Glomerular visceral epithelial cell (primary cell): ENCODE results near the gene TPSG1.
"Not testable (repeated sequence)": the region's sequence is repeated elsewhere in the genome, so short reads cannot be mapped to it uniquely, and the experiment has no call there.

ENCODE experiments used
- DNase-seq: peaks from one replicate; pipeline ENCODE4 v3.0.0-alpha.2; 2016; ENCODE audit errors: extremely low spot score

TPSG1 gene

DNA sequence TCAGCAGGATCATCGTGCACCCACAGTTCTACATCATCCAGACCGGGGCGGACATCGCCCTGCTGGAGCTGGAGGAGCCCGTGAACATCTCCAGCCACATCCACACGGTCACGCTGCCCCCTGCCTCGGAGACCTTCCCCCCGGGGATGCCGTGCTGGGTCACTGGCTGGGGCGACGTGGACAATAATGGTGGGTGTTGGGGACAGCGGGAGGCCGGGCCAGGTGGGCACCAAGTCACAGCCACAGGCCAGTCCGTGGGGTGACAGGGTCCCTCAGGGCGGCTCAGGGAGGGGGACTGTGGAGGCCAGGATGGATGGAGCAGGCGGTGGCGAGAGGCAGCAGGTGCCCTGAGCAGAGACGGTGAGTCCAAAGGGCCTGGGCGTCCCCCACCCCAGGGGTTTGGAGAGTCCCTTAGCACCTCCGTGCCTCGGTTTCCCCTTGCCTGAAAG is 31.8 kb upstream of the TPSG1 start:
- DNase-seq: no peak

DNA sequence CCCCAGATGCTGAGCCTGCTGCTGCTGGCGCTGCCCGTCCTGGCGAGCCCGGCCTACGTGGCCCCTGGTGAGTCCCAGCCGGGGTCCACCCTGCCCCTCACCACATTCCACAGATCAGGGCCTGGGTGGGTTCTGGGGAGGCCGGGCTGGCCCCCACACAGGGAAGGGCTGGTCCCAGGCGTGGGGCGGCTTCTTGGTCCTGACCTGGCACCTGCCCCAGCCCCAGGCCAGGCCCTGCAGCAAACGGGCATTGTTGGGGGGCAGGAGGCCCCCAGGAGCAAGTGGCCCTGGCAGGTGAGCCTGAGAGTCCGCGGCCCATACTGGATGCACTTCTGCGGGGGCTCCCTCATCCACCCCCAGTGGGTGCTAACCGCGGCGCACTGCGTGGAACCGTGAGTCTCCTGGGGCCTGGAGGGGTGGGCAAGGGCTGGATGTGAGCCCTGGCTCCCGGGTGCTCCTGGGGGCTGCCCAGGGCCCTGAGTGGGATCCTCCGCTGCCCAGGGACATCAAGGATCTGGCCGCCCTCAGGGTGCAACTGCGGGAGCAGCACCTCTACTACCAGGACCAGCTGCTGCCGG is 31.3 kb upstream of the TPSG1 start:
- DNase-seq: not testable (repeated sequence)

DNA sequence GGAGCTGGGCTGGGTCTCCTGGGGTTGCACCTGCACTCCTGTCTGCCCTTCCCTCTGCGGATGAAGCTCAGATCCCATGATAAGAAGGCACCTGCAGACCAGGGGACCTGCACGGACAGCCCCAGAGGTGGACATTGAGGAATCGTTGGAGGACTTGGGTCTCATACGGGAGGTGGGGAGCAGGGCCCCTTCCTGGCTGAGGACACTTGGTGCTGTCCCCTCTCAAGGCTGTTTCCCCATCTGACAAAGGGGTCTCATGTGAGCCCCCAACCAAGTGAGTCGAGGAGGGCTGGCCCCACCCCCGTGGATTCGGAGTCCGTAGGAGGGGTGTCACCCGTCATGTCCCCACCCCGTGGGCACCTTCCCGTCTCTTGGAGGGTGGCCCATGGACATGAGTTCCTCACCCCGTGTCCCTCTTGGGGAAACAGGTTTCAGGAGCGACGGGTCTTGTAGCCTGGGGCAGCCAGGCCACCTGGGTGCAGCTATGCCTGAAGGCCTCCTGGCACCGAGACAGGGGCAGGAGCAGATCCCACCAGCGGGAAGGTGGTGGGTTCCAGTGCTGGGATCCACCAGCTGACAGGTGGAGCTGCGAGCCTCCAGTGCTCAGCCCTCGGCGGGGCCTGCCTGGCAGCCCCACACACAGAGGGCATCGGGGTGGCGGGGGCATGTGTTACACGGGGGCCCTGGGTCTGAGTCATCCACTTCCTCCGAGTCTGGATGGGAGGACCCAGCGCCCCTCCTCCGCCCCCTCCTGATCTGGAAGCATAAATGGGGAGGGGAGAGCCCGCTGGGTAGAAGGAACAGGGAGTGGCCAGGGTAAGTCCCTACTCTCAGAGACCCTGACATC is 30.4 kb upstream of the TPSG1 start, which contains the start of gene TPSD1:
TSS of gene TPSD1 (plus strand) at position 794 of the 847 bp plus-strand sequence. CDS start 212 bp downstream, outside the sequence.
- not testable (repeated sequence) for DNase-seq

DNA sequence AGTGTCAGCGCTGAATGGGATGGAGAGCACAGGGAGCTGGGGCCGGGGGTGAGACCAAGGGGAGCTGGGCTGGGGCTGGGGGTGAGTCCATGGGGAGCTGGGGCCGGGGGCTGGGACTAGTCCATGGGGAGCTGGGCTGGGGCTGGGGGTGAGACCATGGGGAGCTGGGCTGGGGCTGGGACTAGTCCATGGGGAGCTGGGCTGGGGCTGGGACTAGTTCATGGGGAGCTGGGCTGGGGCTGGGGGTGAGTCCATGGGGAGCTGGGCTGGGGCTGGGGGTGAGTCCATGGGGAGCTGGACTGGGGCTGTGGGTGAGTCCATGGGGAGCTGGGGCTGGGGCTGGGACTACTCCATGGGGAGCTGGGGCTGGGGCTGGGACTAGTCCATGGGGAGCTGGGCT is 29.8 kb upstream of the TPSG1 start:
- DNase-seq: not testable (repeated sequence)

DNA sequence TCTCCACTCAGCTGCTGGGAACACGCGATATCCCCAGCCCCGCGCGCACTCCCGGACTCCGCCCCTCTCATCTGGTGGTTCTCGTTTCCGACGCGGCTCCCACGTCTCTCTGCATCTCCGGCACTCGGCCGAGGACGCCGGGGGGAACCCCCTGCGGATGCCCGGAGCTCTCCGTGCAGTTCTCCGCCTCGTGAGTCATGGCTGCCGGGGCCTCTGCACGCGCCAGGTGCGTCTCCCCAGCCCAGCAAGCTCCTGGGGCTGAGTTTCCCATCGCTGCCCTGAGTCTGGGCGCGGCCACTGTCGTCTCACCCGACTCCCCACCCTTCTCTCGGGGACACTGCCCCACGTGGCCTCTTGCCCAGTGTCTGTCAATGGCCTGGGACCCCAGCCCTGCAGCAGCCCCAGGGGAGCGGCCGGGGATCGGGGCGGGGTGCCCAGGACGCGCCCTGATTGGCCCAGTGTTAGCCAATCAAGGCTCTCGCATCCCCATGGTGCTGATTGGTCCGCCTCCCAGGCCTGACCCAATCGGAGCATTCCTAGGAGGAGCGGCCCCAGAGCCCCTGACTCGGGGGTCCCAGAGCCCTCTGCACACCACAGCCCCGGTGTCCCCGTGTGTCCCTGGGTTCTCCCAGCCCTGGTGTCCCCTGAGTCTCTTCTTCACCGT is 28.8 kb upstream of the TPSG1 start:
- not testable (repeated sequence) for DNase-seq

DNA sequence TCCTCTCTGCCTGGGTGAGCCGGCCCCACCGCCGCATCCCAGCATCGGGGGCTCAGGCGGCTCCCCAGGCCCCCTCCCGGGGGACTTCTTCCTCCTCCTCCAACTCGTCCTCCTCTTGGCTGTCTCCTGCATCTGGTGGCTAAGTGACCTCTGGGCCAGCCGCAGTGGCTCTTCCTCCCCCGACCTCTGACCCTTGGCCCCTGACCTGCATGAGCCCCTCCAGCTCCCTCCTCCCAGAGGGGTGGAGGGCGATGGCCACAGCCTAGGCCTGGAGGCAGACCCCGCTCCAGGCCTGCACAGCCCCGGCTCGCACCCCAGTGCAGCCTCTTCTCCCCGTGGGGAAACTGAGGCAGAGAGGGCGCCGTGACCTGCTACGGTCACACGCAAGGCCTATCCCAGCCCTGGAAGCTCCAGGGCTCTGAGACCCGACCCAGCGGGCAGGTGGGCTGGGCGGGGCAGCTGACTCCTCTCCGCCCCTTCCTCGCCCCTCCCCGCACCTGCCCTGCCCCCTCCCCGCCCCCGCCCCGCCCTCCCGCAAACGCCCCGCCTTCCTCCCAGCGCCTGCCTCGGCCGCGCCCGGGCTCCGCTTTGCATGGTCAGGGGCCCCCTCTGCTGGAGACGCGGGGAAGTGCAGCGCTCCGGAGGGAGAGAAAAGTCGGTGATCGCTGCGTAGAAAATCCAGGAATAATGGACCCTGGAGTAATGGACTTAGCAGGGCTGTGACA is 24.1 kb upstream of the TPSG1 start:
- not testable (repeated sequence) for DNase-seq

DNA sequence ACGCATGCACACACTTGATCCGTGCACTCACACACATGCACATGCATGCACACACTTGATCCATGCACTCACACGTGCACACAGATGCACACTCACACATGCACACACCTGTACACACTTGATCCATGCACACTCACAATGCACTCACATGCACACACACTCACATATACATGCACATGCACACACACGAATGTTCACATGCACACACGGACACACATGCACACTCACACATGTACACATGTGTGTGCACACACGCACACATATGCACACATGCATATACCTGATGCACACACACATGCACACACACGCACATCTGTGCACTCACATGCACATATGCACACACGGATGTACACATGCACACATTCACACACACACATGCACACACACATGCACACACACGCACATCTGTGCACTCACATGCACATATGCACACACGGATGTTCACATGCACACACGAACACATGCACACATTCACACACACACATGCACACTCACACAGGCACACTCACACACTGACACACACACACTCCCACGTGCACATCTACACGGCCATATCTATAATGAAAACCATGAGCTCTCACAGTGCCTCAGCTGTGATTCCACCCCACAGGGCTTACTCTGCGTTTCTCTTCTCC is 23.0 kb upstream of the TPSG1 start:
- not testable (repeated sequence) for DNase-seq

DNA sequence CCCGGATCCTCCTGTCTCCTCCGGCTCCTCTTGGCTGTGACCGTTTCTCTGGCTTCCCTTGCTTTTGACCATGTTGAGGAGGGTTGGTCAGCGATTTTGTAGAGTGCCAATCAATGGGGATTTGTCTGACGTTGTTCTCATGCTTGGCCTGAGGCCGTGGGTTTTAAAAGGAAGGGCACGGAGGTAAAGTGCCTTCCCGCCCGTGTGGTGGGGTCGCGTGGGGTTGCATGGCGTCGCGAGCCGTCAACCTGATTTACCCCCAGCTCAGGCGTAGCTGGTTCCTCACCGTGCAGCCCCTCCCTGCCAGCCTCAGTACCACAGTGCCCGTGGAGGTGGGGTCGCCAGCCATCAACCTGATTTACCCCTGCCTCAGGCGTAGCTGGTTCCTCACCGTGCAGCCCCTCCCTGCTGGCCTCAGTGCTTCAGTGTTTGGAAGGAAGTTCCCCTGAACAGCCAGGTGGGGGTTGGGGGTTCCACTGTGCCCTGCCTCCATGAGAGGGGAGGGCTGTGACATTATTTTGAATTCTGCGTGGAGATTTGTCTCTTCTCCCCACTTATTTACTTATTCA is 20.5 kb upstream of the TPSG1 start:
- no peak for DNase-seq

DNA sequence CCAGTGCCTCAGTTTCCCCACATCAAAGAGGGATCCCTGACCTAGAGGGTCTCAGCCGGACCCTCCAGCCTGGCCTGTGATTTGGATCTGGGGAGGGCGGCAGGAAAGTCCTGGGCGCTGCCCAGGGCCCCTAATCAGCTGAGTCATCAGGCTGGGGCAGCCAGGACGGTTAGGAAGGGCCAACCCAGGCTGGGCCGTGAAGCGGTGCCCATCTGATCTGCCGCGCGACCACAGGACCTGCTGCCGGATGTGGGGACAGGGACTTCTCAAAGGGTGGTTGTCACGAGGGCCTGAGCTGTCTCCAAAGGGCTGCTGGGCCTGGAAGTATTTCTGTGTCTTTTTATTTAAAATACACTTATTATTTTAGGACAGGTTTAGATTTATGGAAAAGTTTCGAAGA is 19.8 kb upstream of the TPSG1 start:
- no peak for DNase-seq

DNA sequence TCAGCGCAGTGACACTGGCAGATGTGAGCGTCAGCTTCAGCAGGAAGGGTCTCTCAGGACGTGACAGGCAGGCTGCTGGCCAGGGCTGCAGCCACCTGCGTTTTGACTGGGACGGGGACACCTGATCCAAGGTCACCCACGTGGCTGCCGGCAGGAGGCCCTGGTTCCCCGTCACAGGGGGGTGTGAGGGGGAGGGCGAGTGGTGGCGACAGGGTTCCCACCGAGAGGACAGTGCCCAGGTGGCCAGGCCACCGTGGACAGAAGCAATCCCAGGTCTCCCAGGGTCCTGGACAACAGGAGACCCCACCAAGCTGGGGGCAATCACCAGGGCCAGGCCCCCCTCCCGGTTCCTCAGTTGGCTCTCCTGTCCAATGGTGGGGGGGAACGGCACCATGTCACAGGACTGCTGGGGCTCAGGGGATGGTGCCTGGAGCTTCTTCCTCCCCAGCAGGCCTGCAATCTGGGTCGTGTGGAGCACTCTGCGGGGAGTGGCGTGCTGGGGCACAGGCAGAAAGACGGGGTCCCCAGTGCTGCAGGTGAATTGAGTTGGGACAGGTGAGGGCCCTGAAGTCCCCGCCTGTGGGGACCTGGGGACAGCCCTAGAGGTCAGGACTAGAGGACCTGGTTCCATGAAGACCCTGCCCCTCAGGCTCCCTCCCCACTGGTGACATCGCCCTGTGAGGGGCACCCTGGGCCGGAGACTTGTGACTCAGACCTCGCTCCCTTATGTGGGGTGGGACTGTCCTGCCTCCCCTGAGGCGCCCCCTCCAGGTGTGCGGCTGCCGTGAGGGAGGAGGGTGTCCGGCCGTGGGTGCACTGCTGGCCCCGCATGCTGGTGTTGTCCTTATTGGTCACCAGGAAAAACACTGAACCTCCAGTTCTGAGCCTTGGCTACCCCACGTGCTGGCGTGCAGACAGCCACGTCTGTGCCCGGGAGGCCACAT is 19.1 kb upstream of the TPSG1 start:
- DNase-seq: not testable (repeated sequence)

DNA sequence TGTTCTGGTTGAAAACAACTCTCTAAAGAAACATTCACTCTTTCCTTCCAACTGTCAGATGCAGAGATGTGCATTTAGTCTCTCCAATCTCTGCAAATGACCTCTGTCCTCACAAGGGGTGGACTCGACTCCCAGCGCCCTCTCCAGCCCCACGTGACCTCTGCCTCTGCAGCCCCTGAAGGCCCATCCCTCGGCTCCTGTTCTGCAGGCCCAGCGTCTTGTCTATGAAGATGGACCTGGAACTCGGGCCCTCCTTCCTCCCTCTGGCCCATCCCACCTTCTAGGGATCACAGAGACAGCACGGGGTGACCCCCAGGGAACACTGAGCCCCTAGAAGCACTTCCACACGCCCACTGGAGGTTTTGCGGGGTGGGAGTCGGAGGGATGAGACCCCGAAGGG is 18.3 kb upstream of the TPSG1 start:
- not testable (repeated sequence) for DNase-seq

DNA sequence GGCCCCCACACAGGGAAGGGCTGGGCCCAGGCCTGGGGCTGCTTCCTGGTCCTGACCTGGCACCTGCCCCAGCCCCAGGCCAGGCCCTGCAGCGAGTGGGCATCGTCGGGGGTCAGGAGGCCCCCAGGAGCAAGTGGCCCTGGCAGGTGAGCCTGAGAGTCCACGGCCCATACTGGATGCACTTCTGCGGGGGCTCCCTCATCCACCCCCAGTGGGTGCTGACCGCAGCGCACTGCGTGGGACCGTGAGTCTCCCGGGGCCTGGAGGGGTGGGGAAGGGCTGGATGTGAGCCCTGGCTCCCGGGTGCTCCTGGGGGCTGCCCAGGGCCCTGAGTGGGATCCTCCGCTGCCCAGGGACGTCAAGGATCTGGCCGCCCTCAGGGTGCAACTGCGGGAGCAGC is 16.0 kb upstream of the TPSG1 start:
- not testable (repeated sequence) for DNase-seq

DNA sequence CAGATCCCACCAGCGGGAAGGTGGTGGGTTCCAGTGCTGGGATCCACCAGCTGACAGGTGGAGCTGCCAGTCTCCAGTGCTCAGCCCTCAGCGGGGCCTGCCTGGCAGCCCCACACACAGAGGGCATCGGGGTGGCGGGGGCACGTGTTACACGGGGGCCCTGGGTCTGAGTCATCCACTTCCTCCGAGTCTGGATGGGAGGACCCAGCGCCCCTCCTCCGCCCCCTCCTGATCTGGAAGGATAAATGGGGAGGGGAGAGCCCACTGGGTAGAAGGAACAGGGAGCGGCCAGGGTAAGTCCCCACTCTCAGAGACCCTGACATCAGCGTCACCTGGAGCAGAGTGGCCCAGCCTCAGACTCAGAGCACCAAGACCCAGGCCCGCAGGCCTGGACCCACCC is 15.4 kb upstream of the TPSG1 start, which contains the start of gene TPSAB1:
TSS of gene TPSAB1 (plus strand) at position 270 of the 400 bp plus-strand sequence. CDS start 234 bp downstream, outside the sequence.
- DNase-seq: not testable (repeated sequence)

DNA sequence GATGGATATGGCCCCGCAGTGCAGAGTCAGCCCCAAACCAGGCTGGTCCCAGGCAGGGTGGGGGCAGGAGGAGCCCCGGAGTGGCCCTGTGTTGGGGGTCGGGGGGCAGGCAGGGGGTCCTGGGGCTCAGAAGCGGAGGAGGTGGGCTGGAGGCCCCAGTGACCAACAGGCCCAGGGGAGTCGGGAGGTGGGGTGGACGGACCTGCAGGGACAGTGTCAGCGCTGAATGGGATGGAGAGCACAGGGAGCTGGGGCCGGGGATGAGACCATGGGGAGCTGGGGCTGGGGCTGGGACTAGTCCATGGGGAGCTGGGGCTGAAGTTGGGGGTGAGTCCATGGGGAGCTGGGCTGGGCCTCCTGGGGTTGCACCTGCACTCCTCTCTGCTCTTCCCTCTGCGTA is 14.5 kb upstream of the TPSG1 start:
- not testable (repeated sequence) for DNase-seq

DNA sequence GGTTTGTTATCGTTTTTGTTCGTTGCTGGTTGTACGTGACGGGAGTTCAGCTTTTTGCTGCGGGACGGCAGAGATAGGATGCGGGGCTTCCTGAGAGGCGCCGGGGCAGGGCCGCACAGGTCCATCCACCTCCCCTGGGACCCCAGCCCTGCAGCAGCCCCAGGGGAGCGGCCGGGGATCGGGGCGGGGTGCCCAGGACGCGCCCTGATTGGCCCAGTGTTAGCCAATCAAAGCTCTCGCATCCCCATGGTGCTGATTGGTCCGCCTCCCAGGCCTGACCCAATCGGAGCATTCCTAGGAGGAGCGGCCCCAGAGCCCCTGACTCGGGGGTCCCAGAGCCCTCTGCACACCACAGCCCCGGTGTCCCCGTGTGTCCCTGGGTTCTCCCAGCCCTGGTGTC is 13.8 kb upstream of the TPSG1 start:
- DNase-seq: not testable (repeated sequence)

DNA sequence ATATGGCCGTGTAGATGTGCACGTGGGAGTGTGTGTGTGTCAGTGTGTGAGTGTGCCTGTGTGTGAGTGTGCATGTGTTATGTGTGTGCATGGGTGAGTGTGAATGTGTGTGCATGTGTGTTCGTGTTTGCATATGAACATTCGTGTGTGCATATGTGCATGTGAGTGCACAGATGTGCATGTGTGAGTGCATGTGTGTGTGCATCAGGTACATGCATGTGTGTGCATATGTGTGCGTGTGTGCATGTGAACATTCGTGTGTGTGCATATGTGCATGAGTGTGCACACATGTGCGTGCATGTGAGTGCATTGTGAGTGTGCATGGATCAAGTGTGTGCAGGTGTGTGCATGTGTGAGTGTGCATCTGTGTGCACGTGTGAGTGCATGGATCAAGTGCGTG is 12.9 kb upstream of the TPSG1 start:
- no peak for DNase-seq

DNA sequence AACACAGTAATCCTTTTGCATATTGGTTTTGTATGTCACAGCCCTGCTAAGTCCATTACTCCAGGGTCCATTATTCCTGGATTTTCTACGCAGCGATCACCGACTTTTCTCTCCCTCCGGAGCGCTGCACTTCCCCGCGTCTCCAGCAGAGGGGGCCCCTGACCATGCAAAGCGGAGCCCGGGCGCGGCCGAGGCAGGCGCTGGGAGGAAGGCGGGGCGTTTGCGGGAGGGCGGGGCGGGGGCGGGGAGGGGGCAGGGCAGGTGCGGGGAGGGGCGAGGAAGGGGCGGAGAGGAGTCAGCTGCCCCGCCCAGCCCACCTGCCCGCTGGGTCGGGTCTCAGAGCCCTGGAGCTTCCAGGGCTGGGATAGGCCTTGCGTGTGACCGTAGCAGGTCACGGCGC is 11.6 kb upstream of the TPSG1 start:
- not testable (repeated sequence) for DNase-seq

DNA sequence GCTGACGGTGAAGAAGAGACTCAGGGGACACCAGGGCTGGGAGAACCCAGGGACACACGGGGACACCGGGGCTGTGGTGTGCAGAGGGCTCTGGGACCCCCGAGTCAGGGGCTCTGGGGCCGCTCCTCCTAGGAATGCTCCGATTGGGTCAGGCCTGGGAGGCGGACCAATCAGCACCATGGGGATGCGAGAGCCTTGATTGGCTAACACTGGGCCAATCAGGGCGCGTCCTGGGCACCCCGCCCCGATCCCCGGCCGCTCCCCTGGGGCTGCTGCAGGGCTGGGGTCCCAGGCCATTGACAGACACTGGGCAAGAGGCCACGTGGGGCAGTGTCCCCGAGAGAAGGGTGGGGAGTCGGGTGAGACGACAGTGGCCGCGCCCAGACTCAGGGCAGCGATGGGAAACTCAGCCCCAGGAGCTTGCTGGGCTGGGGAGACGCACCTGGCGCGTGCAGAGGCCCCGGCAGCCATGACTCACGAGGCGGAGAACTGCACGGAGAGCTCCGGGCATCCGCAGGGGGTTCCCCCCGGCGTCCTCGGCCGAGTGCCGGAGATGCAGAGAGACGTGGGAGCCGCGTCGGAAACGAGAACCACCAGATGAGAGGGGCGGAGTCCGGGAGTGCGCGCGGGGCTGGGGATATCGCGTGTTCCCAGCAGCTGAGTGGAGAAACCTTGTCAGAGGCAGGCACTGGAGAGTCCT is 7.1 kb upstream of the TPSG1 start:
- DNase-seq: not testable (repeated sequence)

DNA sequence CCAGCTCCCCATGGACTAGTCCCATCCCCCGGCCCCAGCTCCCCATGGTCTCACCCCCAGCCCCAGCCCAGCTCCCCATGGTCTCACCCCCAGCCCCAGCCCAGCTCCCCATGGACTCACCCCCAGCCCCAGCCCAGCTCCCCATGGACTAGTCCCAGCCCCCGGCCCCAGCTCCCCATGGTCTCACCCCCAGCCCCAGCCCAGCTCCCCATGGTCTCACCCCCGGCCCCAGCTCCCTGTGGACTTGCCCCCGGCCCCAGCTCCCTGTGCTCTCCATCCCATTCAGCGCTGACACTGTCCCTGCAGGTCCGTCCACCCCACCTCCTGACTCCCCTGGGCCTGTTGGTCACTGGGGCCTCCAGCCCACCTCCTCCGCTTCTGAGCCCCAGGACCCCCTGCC is 6.2 kb upstream of the TPSG1 start:
- not testable (repeated sequence) for DNase-seq
